GM18909 (cell line): ENCODE data around the gene CKLF.
A peak's percentile ranks its signal among the peaks of the same experiment; 100 is the strongest.
"Not testable (repeated sequence)": the region's sequence is repeated elsewhere in the genome, so short reads cannot be mapped to it uniquely, and the experiment has no call there.

Source experiments
- ATAC-seq: cut with Tn5 transposase; IDR thresholded peaks from one replicate; pipeline ENCODE4 v1.9.1; 2021; ENCODE audit warnings: mild to moderate bottlenecking; ENCODE audit not compliant: unreplicated experiment, poor library complexity

The CKLF gene, protein sequence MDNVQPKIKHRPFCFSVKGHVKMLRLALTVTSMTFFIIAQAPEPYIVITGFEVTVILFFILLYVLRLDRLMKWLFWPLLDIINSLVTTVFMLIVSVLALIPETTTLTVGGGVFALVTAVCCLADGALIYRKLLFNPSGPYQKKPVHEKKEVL

DNA sequence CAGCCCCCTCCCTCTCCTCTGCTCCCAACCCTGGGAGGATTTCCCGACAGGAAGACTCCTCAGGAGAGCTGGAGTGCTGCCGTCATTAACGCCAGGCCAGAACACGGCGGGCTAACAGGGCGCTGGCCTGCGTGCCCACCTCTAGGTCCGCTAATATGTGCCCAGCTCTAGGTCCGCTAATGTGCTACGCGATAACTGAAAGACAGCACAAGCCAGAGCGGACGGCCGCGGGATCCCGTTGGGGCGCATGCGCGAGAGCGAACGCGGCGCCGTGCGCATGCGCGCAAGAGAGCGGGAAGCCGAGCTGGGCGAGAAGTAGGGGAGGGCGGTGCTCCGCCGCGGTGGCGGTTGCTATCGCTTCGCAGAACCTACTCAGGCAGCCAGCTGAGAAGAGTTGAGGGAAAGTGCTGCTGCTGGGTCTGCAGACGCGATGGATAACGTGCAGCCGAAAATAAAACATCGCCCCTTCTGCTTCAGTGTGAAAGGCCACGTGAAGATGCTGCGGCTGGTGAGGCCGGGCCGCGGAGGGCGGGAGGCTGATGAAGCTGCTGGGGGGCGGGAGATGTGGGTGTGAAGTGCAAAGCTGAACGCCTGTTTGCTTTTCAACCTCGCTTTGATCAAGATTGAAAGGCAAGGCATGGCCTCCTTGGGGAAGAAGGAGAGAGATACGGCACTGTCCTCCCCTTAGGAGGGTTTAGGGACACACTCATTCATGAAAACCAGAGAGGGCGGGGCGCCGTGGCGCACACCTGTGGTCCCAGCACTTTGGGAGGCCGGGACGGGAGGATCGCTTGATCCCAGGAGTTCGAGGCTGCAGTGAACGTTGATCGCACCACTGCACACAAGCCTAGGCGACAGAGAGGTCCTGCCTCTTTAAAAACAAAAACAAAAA, at the start of gene CKLF:
Gene CKLF (plus strand): TSS at position 291 of the 892 bp plus-strand sequence. CDS start 140 bp downstream, at position 431.
- peak; percentile 76 for ATAC-seq

DNA sequence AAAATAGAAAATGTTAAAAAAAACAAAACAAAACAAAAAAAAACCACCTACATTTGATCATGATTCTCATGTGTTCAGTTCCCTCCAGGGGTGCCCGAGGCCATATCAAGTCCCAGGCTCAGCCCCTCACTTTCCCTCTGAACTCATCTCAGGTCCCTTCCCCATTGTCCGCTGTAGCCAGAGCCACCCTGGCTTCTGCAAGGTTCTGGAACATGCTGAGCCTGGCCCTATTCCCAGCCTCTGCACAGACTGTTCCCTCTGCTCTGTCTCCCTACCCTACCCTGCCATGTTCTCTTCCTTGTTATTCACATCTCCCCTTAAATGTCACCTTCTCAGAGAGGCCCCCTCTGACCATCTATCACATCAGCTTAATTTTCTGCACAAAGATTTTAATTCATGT, 49.3 kb upstream of the CKLF start:
- ATAC-seq: no peak

DNA sequence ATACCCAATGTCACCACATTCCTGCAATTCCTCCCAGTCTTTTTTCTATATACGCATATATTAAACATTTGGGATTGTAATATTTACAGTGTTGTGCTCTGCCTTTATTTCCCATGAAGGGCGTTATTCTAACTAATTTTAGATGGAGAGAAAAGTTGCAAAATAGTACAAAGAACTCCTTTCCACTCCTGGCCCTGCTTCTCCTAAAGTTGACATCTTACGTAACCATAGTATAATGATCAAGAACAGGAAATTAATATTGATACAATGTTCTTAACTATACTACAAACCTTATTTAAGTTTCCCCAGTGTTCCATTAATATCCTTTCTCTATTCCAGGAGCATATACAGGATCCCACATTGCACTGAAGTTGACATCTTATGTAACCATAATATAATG, 48.8 kb upstream of the CKLF start:
- ATAC-seq: no peak

DNA sequence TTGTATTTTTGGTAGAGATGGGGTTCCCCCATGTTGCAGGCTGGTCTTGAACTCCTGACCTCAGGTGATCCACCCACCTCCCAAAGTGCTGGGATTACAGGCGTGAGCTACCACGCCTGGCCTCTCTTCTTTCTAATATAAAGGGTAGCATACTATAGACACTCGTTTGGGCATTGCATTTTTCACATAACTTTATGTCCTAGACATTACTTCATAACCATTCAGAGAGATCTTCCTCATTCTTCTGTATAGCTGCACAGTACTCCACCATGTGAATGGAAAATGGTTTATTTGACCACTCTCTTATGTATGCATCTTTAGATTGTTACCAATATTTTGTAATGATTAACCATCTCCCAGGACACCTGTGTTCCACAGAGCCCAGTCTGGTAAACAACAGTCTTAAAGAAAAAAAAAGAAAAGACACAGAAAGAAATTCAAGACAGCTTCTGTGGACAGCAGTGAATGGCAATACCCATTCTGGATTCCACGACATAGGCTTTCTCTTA, 44.6 kb upstream of the CKLF start:
- ATAC-seq: no peak

DNA sequence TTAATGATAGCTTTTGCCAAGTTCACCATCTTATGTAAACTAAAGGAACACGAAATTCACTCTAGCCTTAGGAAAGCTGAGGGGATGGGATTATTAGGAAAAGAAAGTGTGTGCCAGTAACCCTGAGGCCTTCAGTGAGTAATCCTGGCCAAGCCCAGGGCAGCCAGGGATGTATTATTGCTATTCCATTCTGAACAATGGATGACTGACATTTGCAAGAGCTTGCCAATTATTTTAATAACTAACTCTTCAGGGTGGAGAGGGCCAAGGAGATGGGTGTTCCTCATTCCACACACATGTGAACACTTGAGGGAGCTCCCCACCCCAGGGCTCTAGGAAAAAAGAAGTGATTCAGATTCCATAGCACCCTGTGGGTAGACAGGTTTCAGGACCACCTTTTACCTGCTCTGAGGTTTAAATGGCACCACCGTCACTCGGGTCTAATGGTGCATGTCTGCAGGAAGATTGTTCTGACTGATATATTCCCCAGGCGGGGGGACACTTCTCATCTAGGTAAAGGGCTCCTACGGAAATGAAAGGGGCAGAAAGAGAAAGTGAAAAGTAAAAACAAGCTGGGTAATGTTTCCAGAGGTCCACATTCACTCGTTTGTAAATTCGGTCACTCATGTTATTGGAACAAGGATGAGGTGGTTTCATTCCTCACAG, 44.0 kb upstream of the CKLF start:
- ATAC-seq: peak; percentile 48

DNA sequence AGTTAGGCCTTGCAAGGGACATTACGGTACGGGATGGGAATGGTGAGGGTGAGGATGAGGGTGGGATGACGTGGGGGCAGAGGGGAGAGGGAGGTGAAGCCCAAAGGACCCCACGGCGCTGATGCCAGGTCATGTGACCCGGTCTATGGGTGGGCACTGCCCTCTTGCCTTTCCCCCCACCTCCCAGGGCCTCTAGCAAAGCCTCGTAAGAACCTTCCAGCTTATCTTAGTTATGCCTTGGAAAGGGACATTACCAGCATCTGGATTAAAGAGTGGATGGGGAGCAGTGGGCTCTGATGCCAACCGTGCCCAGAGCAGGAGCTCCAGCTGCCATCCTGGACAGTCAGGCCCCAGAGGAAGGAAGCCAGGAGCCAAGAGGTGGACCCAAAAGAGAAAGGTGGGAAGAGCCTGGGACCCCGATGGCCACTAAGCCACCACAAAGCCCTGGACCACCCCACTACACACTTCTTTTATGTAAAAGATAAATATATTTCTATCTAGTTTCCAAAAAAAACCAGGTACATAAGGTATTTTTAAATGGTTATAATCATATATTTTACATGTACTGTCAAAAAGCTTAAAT, 43.4 kb upstream of the CKLF start:
- no peak for ATAC-seq

DNA sequence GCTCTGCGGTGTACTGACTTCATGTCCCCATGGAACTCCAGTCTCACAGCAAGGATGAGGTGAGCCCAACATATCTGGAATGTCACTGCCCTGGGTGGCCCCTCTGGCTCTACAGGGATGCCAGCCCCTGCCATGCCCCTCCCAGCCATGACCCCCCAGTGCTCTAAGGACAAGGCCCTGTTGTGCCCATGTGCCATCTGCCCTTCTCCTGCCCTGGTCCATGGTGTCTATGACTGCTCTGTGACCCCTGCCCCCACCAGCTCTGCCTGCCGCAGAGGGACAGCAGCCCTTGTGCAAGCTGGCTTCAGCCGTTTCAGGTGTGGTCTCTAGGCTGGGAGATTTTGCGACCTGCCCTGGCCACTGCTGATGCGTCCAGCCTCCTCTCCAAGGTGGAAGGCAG, 42.8 kb upstream of the CKLF start:
- ATAC-seq: no peak

DNA sequence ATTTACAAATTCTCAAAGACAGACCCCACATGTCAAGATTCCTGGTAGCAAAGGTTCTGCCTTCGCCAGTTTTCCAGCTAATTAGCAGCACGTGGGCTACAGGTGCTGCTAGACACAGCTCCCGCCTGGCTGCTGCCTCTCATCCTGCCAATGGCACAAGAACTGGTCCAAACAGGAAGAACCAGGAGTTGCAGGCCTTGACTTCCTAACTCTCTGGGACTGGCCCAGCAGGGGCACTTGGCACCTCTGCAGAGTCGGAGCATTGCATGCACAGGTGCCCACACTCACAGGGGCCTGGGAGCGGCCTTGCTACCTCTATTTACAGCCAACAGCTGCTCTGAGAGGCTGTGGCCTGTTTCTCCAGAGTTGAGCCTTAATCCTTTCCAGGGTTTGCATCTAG, 42.1 kb upstream of the CKLF start:
- no peak for ATAC-seq

DNA sequence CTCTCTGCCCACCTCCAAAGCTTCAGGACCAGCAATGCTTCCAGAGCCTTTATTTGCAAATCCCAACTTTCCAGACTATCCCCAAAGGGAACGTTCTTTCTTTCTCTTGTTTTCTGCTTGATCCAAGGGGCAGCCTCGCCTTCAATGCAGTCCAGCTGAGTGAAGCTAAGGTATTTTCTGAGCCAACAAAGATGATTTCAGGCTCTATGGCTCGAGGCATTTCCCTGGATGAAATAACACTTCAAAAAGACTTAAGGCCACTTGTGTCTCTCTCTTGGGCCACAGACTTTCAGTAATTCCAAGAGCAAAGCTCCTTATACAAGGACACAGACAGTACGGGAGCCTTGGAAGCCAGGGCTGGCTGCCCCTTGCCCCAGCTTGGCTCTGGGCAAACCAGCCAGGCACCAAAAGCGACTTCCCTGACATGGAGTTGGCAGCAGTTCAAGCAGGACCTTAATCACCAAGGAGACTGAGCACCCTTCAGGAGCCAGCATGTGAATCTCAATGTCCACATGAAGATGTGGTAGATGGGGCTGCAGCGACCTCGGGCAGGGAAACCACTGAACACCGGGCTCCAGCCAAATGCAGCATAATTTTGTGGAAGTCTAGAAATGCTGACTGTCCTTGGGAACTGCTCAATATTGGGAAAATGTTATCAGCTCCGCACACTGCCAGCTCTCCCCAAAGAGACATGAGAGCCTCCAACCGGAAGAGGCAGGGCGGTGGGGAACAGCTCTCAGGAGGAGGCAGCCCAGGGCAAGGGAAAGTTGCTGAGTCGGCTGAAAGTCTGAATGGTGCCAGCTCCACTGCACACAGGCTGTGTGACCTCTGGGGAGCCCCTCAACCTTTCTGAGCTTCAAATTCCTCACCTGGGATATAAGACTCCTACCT, 41.4 kb upstream of the CKLF start:
- no peak for ATAC-seq

DNA sequence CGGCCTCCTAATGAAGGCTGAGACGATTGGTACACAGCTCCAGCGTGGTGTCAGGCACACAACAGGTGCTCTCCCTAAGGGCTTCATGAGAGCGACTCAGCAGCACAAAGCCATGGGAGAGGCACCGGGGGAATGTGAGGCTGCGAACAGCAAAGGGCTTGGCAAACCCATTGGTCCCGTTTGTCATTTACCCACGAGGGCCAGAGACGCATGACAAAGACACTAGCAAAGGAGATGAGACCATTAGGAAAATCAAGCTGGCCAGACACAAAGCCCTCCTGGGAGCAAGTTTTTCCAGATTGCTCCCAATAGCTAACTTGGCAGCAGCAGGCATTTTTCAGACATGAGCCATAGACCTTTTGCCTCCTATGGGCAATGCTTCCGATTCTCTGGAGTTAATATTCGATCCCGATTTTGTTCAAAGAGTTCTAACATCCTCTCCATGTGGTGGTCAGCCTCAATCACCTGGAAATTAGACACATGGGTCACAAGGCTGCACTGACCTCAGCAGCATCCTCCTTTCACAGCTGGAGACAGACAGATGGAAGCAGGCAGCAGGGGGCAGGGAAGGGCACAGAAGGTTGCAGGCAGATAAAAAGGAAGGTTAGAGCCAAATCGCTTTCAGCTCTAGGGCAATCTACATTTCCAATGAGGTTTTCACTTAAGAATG, 40.6 kb upstream of the CKLF start:
- ATAC-seq: no peak

DNA sequence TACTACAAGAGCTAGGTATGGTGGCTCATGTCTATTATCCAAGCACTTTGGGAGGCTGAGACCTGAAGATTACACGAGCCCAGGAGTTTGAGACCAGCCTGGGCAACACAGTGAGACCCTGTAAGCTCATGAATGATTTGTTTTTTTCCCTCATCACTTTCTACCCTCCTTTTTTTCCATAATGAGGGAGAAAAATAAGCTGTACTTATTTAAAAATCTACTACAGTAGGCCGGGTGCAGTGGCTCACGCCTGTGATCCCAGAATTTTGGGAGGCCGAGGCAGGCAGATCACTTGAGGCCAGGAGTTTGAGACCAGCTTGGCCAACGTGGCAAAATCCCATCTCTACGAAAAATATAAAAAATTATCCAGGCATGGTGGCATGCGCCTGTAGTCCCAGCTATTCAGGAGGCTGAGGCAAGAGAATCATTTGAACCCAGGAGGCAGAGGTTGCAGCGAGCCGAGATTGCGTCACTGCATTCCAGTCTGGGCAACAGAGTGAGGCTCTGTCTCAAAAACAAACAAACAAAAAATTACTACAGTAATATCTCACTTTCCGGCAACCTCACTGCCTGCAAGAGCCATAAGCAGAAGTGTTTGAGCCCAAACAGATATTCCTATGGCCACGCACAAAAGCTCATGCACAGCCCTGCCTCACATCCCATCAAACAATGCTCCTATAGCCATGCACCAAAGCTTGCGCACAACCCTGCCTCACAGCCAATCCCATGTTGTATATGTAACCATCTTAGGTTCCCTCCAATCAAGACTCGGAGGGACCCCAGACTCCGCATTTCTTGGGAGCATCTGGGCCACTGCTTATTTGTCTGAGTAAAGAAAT, 39.9 kb upstream of the CKLF start:
- no peak for ATAC-seq

DNA sequence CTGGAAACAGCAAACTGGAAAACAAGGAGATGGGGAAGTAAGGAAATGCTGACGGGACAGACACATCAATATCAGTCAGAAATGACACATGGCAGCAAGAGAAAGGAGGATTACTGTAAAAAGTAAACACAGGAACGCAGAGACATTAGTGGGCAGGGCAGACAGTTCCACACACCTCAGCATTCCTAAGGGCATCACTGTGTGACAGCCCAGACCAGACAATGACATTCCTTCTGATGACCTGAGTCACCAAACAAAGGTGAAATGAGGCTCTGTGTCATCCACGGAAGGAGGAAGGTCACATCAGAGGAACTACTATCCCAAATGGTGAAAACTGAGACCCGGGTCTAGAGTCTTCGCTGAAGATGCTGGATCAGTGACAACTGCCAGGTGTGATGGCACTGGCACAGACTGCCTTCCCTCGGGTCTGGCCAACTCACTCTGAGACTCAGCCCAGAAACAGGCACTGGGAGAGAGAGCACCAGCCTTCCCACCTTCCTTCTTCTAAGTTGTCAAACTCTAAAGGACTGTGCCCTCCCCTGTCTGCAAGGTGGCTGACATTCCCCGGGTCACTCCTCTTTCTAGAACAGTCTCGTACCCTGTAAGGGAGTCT, 39.2 kb upstream of the CKLF start:
- ATAC-seq: no peak

DNA sequence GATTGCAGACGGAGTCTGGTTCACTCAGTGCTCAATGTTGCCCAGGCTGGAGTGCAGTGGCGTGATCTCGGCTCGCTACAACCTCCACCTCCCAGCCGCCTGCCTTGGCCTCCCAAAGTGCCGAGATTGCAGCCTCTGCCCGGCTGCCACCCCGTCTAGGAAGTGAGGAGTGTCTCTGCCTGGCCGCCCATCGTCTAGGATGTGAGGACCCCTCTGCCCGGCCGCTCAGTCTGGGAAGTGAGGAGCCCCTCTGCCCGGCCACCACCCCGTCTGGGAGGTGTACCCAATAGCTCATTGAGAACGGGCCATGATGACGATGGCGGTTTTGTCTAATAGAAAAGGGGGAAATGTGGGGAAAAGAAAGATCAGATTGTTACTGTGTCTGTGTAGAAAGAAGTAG, 38.0 kb upstream of the CKLF start:
- ATAC-seq: not testable (repeated sequence)

DNA sequence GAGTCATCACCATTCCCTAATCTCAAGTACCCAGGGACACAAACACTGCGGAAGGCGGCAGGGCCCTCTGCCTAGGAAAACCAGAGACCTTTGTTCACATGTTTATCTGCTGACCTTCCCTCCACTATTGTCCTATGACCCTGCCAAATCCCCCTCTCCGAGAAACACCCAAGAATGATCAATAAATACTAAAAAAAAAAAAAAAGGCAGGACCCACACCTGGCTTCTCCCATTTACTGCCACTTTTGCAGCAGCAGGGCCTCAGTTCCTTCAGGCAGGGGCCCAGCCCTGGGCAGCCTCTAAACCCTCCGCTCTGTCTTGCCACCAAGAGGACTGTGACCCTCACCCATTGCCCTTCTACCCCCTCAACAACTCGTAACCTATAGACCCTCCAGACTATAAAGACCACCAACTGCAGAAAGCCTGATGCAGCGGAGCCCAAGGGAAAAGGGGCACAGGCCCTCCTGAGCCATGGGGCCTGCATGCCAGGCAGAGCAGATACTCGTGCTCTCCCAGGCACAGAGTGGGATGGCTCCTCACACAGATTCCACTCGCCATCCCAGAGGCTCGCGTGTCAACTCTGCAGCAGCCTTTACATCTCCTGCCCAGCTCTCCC, 37.3 kb upstream of the CKLF start:
- not testable (repeated sequence) for ATAC-seq

DNA sequence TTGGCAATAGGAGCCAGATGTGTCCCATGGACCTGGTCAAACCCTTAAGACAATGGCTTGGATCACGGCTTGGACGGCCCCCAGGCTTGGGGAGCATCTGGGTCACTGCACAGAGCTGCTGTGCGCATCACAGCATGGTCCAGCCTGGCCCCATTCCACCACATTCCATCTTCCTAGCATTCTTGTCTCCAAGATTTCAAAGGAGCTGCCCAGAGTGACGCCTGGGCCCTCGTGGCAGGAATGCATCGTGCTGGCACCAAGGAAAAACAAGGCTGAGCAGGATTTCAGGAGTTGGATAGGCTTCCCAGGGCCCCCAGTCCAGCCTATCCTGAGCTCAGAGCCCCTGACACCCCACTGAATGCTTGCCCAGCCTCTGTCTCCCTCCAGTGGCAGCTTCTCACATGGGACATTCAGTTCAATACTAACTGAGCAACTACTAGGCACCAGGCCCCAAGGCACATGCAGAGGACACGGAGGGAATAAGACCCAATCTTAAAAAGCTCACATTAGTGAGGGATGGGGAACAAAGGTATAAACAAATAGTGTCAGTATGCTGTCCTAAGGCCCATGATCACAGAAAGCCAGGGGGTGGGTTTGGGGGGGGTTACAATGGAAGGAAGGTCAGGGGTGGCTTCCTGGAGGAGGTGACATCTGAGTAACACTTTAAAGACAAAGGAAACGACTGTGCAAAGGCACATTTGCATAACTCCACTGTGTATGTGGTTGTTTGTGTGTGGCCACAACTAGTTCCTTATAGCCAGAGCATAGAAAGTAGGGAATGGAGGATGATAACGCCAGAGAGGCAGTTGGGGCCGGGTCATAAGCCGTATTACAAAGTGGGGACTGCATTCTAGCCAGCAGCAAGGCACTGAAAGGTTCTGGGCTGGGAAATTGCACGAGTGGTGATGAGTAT, 36.5 kb upstream of the CKLF start:
- ATAC-seq: no peak

DNA sequence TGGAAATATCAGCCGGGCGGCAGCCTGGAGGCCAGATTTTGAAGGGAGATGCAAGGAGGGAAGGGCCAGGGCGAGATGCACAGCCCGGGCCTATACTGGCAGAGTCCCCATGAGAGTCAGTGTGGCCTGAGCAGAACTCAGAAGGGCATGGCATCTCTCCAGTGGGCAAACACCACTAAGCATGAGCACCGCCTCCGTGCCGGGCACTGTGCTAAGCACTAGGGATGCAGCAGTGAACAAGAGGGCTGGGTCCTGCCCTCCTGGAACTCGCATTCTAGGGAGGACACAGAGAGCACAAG, 35.9 kb upstream of the CKLF start:
- no peak for ATAC-seq
